Brain microvascular endothelial cell (primary cell): ENCODE data around the gene RAX2.
"Not testable (repeated sequence)": the region's sequence is repeated elsewhere in the genome, so short reads cannot be mapped to it uniquely, and the experiment has no call there.

Experiments
- DNase-seq: peaks from one replicate; pipeline ENCODE4 v3.0.0-alpha.2; 2020
- H3K27ac ChIP-seq: fragments of 250-450 bp; sonication (Bioruptor Pico); 2 replicates; pipeline ENCODE4 v1.5.1; 2020; ENCODE audit warnings: mild to moderate bottlenecking, moderate library complexity
- H3K27me3 ChIP-seq: fragments of 250-450 bp; sonication (Bioruptor Pico); replicated peaks from 2 replicates; pipeline ENCODE4 v1.5.1; 2020; ENCODE audit warnings: mild to moderate bottlenecking
- H3K36me3 ChIP-seq: fragments of 250-450 bp; sonication (Bioruptor Pico); replicated peaks from 2 replicates; pipeline ENCODE4 v1.5.1; 2020; ENCODE audit warnings: mild to moderate bottlenecking
- H3K4me3 ChIP-seq: 2 replicates; pipeline ENCODE4 v1.5.1; 2011; ENCODE audit warnings: low read depth, mild to moderate bottlenecking, control low read depth, low read length, moderate library complexity
- CTCF ChIP-seq: IDR thresholded peaks from 2 replicates; pipeline ENCODE4 v1.5.1; 2011; ENCODE audit warnings: low read depth, mild to moderate bottlenecking, moderate library complexity, low read length, control low read depth, inconsistent platforms; ENCODE audit errors: missing control alignments
- in situ Hi-C: cut with HindIII; loops from 2 replicates; pipeline ENCODE4 v1.10.0; 2017; ENCODE audit warnings: low sequenced_read_pairs, low pct_ligation_motif_present

Gene RAX2

GRCh38 chr19:3816566-3817218, 44.7 kb upstream of the RAX2 start:
- H3K27ac ChIP-seq = no peak overlapping the region
- no peak overlapping the region for H3K4me3 ChIP-seq
- no peaks in the 10 kb centered on the region for H3K27me3 ChIP-seq
- H3K36me3 ChIP-seq = no peaks in the 10 kb centered on the region
- in situ Hi-C loops = no loop called here
- no peak for DNase-seq
- no peak for TF ChIP-seq CTCF

GRCh38 chr19:3816148-3816547, 44.1 kb upstream of the RAX2 start:
- DNase-seq, in situ Hi-C loops, H3K36me3 ChIP-seq, H3K4me3 ChIP-seq, H3K27ac ChIP-seq, H3K27me3 ChIP-seq: not testable (repeated sequence)

GRCh38 chr19:3814648-3815047, 42.6 kb upstream of the RAX2 start:
- Histone ChIP-seq H3K27ac (no peak overlapping the region), H3K4me3 (no peak overlapping the region), H3K27me3 (no peaks in the 10 kb centered on the region), H3K36me3 (no peaks in the 10 kb centered on the region)
- in situ Hi-C loops = no loop called here
- no peak for DNase-seq
- no peak for TF ChIP-seq CTCF

- in situ Hi-C loops = no loop called here
- Histone ChIP-seq H3K4me3 (no peak overlapping the region), H3K27ac (no peak overlapping the region), H3K27me3 (no peaks in the 10 kb centered on the region), H3K36me3 (no peaks in the 10 kb centered on the region)
- no peak for DNase-seq
- no peak for TF ChIP-seq CTCF
These were observed 41.7 kb upstream of the RAX2 start for GRCh38 chr19:3813473-3814392.

- TF ChIP-seq CTCF = no peak
- in situ Hi-C loops = no loop called here
- Histone ChIP-seq H3K27ac (no peak overlapping the region), H3K27me3 (no peaks in the 10 kb centered on the region), H3K36me3 (no peaks in the 10 kb centered on the region), H3K4me3 (no peak overlapping the region)
- DNase-seq = no peak
These were observed 38.8 kb upstream of the RAX2 start for GRCh38 chr19:3810708-3811355.
